Measurements from ENCODE around the gene GALNT17. TPM values are rescaled to one million over a fixed set of nuclear protein-coding genes. Genes with fewer than 3 reads are reported as not detected.

GALNT17 gene
- total and polyA plus RNA-seq, 2 experiments from 2014 or later = 11.1 to 65.6 TPM

DNA sequence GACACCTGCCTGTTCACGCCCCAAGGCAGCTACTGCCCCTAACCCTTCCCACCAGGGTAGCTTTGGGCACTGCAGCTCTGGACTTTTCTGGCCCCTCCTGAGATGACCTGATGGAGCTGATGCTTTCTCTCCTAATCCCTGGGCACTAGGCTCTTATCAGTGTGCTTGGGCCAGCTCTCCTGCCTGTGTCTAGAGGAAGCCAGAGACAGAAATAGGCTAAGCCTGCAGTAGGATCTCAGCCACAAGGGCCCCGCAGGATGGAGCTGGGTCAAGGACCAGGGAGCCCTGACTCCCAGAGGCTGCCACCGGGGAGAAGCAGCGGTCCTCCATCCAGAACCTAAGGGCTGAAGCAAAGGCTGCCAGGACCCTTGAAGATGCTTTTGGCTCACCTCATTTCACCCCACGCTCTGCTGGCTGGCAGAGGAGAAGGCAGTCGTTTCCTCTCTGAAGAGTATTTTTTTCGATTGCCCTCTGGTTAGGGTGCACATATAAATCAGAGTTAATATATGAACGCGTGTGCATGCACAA is 580.8 kb downstream of the GALNT17 start:
- Histone ChIP-seq H3K4me2 (no peak overlapping the region), H3K27ac (ENCODE audit: low read depth) (no peak overlapping the region), H3K4me3 (no peak overlapping the region), H3F3A (replicated peaks; ENCODE audit: low read depth) (no peaks in the 10 kb centered on the region), H3K4me1 (ENCODE audit: insufficient read depth) (no peaks in the 10 kb centered on the region), H2AFZ (no peak overlapping the region), H4K20me1 (replicated peaks; ENCODE audit: insufficient read depth) (no peaks in the 10 kb centered on the region), H3K9me2 (ENCODE audit: insufficient read depth) (no peaks in the 10 kb centered on the region), H3K79me2 (replicated peaks; ENCODE audit: insufficient read depth) (no peaks in the 10 kb centered on the region), H3K36me3 (ENCODE audit: insufficient read depth) (no peaks in the 10 kb centered on the region; the same call in 1 of the 2 replicates), H3K27me3 (ENCODE audit: insufficient read depth) (no peaks in the 10 kb centered on the region)
- Mint-ChIP-seq H3K9me3 (peaks cover 8% of the 10 kb centered on the region; the same call in 1 of the 3 replicates), H3K4me1 (0 out of 3 replicates have a peak, but pooled peaks cover 4% of the 10 kb centered on the region), H3K36me3 (ENCODE audit: low read depth) (peaks cover 28% of the 10 kb centered on the region), H3K4me3 (no peak overlapping the region), H3K27ac (no peak overlapping the region), H3K27me3 (ENCODE audit: insufficient read depth, low read depth, poor library complexity) (no peaks in the 10 kb centered on the region)
- DNase-seq (ENCODE audit: low spot score) (no peak), ATAC-seq (no peak)
- no peak for TF ChIP-seq CREB1 (CRISPR knock-in tag; IDR thresholded peaks at IDR 0.05; ENCODE audit: low read depth)
- no peak for TF ChIP-seq ZNF331 (CRISPR knock-in tag; IDR thresholded peaks at IDR 0.05; ENCODE audit: low read depth)
- TF ChIP-seq JUNB (IDR thresholded peaks at IDR 0.05; ENCODE audit: unreplicated experiment) = no peak
- TF ChIP-seq EZH2 (IDR thresholded peaks at IDR 0.05; ENCODE audit: low read depth, unreplicated experiment) = no peak
- no peak for TF ChIP-seq ETS1 (IDR thresholded peaks at IDR 0.05)
- no peak for TF ChIP-seq STAT1 (IDR thresholded peaks at IDR 0.05; ENCODE audit: unreplicated experiment)
- no peak for TF ChIP-seq POLR2AphosphoS5 (IDR thresholded peaks at IDR 0.05; ENCODE audit: low read depth)
- no peak for TF ChIP-seq CTCF (conservative IDR thresholded peaks at IDR 0.05; ENCODE audit: low read depth in 2 of 2)
- no peak for TF ChIP-seq NANOG (IDR thresholded peaks at IDR 0.05; ENCODE audit: borderline replicate concordance)
- TF ChIP-seq ZNF114 (CRISPR knock-in tag; IDR thresholded peaks at IDR 0.05) = no peak
- no peak for TF ChIP-seq ZNF462 (CRISPR knock-in tag; IDR thresholded peaks at IDR 0.05)
- TF ChIP-seq EZH2phosphoT487 (IDR thresholded peaks at IDR 0.05; ENCODE audit: unreplicated experiment) = no peak
- TF ChIP-seq, protein P1, sequence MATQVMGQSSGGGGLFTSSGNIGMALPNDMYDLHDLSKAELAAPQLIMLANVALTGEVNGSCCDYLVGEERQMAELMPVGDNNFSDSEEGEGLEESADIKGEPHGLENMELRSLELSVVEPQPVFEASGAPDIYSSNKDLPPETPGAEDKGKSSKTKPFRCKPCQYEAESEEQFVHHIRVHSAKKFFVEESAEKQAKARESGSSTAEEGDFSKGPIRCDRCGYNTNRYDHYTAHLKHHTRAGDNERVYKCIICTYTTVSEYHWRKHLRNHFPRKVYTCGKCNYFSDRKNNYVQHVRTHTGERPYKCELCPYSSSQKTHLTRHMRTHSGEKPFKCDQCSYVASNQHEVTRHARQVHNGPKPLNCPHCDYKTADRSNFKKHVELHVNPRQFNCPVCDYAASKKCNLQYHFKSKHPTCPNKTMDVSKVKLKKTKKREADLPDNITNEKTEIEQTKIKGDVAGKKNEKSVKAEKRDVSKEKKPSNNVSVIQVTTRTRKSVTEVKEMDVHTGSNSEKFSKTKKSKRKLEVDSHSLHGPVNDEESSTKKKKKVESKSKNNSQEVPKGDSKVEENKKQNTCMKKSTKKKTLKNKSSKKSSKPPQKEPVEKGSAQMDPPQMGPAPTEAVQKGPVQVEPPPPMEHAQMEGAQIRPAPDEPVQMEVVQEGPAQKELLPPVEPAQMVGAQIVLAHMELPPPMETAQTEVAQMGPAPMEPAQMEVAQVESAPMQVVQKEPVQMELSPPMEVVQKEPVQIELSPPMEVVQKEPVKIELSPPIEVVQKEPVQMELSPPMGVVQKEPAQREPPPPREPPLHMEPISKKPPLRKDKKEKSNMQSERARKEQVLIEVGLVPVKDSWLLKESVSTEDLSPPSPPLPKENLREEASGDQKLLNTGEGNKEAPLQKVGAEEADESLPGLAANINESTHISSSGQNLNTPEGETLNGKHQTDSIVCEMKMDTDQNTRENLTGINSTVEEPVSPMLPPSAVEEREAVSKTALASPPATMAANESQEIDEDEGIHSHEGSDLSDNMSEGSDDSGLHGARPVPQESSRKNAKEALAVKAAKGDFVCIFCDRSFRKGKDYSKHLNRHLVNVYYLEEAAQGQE (IDR thresholded peaks at IDR 0.05; ENCODE audit: unreplicated experiment) = no peak

Data from GM23338 (cell line).